WTC11 (cell line): ENCODE measurements around the gene VEGFC.

ENCODE experiments used
- CREB1 ChIP-seq: sonication (generic); formaldehyde crosslinking; IDR thresholded peaks from 2 replicates; pipeline ENCODE4 v1.8.0; 2023; ENCODE audit warnings: mild to moderate bottlenecking, missing genetic modification reagents
- CTCF ChIP-seq: fragments of 200-600 bp; IDR thresholded peaks from 2 replicates; pipeline ENCODE4 v1.8.0; 2022; ENCODE audit warnings: antibody characterized with exemption
- OVOL2 ChIP-seq: fragments of 250-450 bp; sonication (Bioruptor Pico); IDR thresholded peaks from 2 replicates; pipeline ENCODE4 v1.9.0; 2021; ENCODE audit warnings: mild to moderate bottlenecking, borderline replicate concordance
- SOX15 ChIP-seq: fragments of 250-450 bp; sonication (Bioruptor Pico); IDR thresholded peaks from 2 replicates; pipeline ENCODE4 v1.9.0; 2021; ENCODE audit warnings: mild to moderate bottlenecking
- STAT6 ChIP-seq: sonication (generic); formaldehyde crosslinking; conservative IDR thresholded peaks from 2 replicates; pipeline ENCODE4 v1.8.1; 2023; ENCODE audit warnings: mild to moderate bottlenecking, low read depth, missing genetic modification reagents, moderate library complexity
- TP53 ChIP-seq: sonication (generic); formaldehyde crosslinking; IDR thresholded peaks from 2 replicates; pipeline ENCODE4 v1.8.1; 2023; ENCODE audit warnings: mild to moderate bottlenecking, missing genetic modification reagents
- ZBTB43 ChIP-seq: sonication (generic); formaldehyde crosslinking; IDR thresholded peaks from 2 replicates; pipeline ENCODE4 v1.8.1; 2023; ENCODE audit warnings: mild to moderate bottlenecking, missing genetic modification reagents
- TF ChIP-seq, protein P1 (sequence below): sonication (generic); formaldehyde crosslinking; IDR thresholded peaks from 2 replicates; pipeline ENCODE4 v1.8.0; 2023; ENCODE audit warnings: missing genetic modification reagents

DNA sequence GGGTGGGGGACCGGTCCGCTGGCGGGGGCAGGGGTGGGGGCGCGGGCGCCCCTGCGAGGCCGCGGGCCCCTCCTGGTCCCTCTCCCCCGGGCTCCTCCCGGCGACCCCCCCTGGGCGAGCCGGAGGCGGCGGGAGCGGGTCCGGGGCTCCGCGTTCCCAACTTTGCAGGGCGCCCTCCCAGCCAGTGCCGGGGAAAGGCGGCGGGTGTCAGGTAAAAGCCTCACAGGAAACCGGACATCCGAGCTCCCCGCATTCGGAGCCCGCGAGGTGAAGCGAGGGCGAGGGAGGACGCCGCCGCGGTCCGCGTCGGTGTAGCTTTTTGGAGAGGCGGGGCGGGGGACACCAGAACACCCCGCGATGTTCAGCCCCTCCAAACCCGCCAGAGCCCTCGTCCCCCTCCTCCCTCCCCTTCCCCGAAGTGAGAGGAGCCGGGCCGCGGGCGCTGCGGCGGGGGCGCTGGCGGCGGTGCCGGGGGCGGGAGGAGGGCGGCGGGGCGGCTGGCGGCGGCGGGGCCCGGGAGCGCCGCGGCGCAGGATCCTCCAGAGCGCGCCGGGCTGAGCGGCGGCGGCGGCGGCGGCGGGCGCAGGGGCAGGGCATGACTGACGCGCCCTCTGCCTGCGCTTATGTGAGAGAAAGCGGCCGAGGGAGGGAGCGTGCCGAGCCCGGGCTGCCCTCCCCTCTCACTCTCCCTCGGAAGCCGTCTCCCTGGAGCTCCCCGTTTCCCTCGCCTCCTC, at the start of gene VEGFC:
- TF ChIP-seq ZBTB43 (CRISPR knock-in tag) (no peak), OVOL2 (CRISPR knock-in tag) (no peak), SOX15 (no peak), STAT6 (CRISPR knock-in tag) (no peak), TP53 (CRISPR knock-in tag) (no peak), CTCF (no peak), CREB1 (CRISPR knock-in tag) (no peak)
- TF ChIP-seq, protein P1, sequence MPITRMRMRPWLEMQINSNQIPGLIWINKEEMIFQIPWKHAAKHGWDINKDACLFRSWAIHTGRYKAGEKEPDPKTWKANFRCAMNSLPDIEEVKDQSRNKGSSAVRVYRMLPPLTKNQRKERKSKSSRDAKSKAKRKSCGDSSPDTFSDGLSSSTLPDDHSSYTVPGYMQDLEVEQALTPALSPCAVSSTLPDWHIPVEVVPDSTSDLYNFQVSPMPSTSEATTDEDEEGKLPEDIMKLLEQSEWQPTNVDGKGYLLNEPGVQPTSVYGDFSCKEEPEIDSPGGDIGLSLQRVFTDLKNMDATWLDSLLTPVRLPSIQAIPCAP (CRISPR knock-in tag) = no peak
